Measurements from ENCODE around the gene IGSF3.
"Not testable (repeated sequence)": the region's sequence is repeated elsewhere in the genome, so short reads cannot be mapped to it uniquely, and the experiment has no call there.

The IGSF3 gene

DNA sequence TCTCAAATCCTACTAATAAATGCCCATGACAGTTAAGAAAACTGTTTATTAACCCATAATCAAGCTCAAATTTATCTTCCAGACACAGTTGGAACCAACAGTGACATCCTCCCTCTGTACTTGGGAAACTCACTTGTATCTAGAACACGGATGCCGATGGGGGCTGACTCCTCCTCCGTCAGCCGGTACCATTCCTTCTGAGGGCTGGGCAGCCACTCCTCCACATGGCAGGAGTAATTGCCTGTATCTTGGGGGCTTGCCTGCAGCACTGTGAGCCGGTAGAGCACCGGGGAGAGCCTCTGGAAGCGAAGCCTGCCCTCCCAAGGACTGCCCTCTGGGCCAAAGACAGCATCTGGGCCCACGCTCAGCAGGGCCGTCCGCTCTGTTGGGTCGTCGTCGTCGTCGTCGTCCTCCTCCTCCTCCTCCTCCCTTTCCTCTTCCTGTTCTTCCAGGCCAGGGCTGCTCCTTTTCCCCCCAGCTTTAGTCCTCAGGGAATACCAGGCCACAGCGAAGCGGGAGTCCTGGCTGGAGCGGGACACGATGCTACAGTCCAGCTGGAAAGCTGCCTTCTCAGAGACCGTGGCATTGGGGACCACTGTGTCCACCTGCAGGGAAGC lies 88.2 kb downstream of the IGSF3 start:
- no peak for DNase-seq

DNA sequence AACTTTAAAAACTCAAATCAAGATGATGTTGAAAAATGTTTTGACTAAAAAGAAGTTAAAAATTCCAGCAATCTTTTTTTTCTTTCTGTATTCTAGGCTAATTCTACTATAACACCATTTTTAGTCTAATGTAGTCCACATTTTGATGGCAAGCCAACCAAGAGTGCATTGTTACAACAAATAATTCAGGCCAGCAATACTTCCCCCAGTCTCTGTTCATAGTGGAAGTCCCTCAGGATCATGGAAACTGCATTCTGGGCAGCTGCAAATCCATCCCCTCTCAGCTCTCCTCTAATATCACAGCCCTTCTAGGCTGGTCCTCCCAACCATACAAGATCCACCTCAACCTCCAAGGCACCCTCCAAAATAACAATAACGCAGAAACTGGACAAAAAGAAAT lies 89.0 kb downstream of the IGSF3 start:
- DNase-seq = no peak

GRCh38 chr1:116577759-116578314 lies 89.7 kb downstream of the IGSF3 start:
- DNase-seq = no peak

DNA sequence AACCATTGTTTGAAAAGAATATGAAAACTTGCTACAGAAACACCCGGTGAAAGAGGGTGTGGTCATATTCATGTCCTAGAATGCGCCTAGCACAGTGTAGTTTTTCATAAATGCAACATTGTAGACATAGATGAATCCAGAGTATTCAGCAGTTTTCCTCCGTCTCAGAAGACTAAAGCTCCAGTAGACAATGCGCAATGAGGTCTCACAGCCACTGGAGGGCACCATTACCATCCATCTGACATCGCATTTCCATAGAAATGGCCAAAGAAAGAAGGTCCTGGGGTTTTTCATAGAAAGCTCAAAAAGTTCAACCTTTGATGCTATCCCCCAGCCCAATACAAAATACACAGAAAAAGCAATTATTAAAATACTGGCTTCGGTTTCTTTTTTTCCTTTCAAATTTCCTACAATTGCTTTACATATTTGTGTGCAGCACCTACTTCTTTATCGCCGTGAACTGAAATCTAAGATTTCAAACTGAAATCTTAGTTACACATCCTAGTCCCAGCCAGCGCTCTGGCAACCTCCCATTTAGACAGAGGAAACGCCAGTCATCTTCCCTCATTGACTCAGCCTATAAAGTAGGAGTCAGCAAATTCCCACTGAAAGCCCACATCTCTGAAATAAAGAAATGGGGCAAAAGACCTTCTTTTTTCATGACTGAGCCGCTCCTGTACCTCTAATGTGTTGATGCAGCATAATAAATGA lies 92.8 kb downstream of the IGSF3 start:
- peak in 47 of 58 donors; percentile 4 to 74 (median 32) for DNase-seq

- no peak for DNase-seq
These were observed 94.0 kb downstream of the IGSF3 start for GRCh38 chr1:116573431-116574095.

GRCh38 chr1:116572771-116573430 lies 94.6 kb downstream of the IGSF3 start:
- no peak for DNase-seq

GRCh38 chr1:116572099-116572498 lies 95.4 kb downstream of the IGSF3 start:
- DNase-seq = no peak

DNA sequence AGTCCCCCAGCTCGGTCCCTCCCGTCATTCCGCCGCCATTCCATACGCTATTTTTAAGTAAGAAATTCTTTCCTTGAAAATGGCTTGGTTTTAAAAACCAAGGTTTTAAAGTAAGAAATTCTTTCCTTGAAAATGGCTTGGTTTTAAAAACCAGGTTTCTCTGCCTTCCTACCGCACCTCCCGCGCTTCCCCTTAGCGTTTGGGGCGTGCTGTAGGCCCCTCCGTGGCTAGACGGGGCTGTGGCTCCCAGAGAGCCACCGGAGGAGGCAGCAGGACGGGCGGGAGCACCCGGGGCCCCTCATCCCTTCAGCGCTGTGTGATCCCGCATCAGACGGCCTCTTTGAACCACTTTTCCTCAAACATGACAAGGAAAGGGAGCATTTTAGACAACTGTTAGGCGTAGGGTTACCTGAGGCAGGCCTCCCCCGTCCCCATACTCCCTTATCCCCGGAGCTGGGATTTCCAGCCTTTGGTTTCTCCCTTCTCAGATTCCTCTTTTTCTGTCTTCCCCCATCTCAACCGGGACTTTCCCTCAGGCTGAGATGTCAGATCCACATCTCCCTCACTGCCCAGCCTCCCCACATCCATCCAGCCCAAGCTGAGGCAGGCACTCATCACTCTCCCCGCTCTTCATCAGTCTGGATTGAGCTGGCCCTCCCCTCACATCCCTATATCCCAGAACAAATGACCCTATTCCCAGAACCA lies 96.2 kb downstream of the IGSF3 start:
- DNase-seq = no peak

DNA sequence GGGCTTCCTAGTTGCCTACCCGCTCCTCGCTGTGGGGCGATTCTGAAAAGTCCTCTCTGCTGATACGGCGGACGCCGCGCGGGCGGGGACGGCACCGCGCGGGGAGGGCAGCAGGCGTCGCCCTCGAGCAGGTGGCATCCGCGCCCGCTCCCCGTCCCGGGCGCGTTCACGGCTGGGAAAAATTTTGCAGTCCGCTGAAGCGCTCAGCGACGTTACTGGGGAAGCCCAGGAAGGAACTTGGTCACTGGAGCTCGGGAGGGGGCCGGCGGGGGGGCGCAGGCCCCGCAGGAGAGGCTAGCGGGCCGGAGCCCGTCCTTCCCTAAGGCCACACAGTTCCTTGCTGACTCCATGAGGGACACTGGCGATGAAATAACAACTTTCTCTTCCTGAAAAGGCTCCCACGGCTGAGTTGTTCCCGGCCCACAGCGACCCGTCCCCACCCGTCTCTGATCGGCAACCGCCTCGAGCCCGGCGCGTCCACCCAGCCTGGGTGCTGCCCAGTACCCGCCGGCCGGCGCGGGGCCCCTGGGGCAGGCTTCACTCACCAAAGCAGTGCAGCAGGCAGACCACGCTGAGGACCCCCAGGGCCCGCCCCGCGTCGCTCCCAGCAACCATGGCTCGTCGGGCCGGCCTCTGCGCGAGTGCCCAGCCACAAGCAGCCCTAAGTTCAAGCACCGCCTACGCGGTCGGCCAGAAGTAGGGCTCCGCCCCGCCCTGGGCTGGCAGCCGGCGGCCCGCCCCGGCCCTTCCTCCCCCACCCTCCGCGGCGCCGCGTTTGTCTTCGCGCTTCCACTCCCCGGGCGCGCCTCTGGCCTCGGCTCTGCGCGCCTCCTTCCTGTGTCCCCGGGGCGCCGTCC lies 96.9 kb downstream of the IGSF3 start, which contains the start of gene CD58:
Gene CD58 (minus strand): TSS at position 669 of the 857 bp plus-strand sequence. CDS start 54 bp downstream, at position 615.
- DNase-seq = peak in 56 of 58 donors; percentile 17 to 80 (median 62)

DNA sequence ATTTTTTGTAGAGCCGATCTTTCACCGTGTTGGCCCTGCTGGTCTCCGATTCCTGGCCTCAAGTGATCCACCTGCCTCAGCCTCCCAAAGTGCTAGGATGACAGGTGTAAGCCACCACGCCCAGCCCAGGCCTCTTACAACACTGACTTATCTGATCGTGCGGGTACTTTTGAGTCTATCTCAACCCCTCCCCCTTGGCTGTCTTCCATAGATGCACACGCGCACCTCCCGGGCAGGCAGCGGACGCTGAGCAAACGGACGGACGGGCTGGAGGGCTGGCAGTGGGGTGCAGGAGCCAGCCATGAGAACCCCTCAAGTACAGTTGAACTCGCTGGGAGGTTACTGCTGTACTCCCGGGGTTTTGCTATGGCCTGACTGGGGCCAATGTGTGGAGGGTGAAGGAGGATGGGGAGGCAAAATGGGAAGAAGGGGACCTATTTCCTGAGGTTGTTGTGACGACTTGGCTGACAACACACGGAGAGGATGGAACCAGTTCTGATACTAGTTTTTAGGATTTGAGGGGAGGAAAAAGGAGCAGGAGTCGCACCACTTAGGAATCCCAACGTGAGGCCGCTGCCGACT lies 97.7 kb downstream of the IGSF3 start:
- DNase-seq = peak in 3 of 58 donors; percentile 38 to 64 (median 42)

DNA sequence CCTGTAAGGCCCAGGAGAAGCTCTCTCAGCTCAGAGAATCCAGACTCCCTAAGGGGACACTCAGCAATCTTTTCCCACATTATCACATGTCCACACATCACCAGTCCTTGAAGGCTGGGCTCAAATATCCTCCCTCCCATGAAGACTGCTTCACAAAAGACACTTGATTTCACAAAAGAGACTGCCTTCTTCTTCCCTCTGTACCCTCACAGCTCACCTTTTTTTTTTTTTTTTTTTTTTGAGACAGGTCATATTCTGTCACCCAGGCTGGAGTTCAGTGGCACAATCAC lies 98.2 kb downstream of the IGSF3 start:
- DNase-seq = no peak

DNA sequence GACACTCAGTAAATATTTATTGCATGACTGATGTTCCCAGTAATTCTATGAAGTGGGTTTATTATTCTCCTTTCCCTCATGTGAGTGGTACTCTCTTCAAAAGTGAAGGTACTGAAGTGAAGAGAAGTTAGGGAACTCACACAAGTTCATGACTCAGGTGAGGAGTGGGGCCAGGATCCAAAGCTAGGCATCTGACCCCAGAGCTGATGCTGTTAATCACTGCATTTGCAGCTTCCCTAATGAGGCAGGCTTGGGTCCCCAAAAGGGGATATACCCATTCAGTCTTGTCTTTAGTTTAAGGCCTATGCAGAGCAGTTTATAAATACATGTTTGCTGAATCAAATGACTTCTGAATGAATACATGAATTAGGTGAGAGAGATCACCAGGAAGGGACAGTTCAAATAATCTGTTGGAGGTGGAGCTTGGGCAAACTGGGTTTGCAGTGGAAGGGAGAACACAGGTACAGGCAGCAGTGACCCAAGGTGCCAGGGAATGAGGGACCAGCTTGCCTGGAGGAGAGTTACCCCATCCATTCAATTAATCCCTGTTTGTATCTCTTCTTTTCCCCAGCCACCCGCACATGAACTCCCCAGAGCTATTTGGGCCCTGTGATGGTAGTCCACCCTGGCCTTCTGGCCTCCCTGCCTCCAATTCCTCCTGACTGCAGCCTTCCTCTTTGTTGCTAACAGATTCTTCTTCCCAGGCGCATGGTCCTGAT lies 98.7 kb downstream of the IGSF3 start:
- DNase-seq = no peak

DNA sequence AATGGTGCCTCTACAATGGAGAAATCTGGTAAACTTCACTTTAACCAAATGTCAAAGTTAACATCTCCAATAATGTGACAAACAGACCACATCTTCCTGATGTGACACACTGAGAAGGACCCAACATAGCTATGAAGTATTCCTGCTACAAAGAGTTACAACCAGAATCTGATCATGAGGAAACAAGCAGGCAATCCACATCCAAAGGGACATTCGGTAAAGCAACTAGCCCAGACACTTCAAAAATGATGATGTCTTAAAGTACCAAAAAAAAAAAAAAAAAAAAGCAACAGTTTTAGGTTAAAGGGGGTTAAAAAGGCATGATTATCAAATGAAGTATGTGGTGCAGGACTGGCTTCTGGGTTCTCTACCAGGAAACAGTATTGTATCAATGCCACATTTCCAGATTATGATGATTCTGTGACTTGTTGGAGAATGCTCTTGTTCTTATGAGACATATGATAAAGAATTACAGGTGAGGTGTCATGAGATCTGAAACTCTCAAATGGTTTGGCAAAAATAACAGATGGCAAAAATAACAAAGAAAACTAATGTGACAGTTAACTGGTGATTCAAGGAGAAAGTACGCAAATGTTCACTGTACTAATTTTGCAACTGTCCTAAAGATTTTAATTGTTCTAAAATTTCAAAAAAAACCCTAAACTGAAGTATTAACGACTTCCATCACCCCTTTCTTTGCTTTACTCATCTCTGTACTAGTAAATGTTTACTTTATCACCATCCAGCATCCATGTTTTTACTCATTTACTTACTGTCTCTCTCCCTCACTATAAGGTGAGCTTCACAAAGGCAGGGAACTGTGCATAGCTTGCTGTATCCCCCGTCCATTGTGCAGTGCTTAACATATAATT lies 99.5 kb downstream of the IGSF3 start:
- DNase-seq = no peak

- DNase-seq = no peak
These were observed 102.3 kb downstream of the IGSF3 start for GRCh38 chr1:116565222-116565621.

DNA sequence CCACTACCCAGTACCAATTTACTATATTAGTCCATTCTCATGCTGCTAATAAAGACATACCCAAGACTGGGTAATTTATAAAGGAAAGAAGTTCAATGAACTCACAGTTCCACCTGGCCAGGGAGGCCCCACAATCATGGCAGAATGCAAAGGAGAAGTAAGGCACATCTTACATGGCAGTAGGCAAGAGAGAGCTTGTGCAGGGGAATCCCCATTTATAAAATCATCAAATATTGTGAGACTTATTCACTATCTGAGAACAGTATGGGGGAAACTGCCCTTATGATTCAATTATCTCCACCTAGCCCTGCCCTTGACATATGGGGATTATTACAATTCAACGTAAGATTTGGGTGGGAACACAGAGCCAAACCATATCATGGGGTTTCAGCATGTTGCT lies 103.1 kb downstream of the IGSF3 start:
- DNase-seq = no peak

- not testable (repeated sequence) for DNase-seq
These were observed 105.1 kb downstream of the IGSF3 start for GRCh38 chr1:116562465-116562864.

DNA sequence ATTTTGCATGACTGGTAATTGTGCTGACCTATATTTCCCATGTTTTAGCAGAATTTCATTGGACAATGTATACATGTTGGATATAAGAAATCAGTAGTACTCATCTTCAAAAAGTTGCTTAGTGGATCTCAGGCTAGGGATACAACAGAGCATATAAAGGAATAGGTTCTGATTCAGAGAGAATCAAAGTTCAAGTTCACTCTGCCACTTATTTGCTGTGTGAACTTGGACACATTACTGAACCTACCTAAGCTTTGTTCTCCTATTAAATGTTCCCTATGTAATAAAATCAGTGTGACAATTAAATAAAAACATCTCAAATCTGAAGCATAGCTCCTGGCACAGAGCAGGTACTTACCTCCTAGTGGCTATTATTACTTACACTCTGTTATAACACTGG lies 106.0 kb downstream of the IGSF3 start:
- DNase-seq = no peak

All from anterior cingulate cortex (tissue), 58 donors.